Nucleus accumbens (tissue), 56 donors: ENCODE measurements around the gene MICU2.

Experiments used
- DNase-seq, 56 donors: peaks; one replicate each; lab custom pipeline; 2025; lab: John Stamatoyannopoulos, UW

The MICU2 gene

DNA sequence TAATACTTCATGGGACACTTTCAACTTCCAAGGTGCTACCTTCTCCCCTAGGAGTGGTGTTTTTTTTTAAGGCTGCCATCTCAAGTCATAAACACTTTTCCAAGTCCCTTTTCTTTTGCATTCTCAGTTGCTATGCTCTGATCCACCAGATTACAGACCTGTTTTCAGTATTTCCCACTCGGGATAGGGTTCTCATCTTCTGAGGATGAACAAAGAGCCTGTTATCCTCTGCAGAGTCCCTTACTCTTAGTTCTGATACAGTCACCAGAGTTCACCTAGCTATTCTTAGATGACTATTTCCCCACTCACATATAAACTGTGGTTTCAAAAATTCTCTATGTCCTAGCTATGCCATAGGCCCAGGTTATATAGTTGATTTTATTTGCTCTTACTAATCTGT, 160.8 kb downstream of the MICU2 start:
- no peak for DNase-seq
